DMS 273 (cell line): ENCODE data around the gene SETD5.

Experiments used
- DNase-seq: peaks from one replicate; lab custom pipeline; 2025; ENCODE audit not compliant: unreplicated experiment; lab: John Stamatoyannopoulos, UW

The SETD5 gene

GRCh38 chr3:9503283-9503682 is 105.9 kb downstream of the SETD5 start:
- DNase-seq, result peak; percentile 84

GRCh38 chr3:9507586-9508578 is 110.5 kb downstream of the SETD5 start:
- DNase-seq, result peak; percentile 25

DNA sequence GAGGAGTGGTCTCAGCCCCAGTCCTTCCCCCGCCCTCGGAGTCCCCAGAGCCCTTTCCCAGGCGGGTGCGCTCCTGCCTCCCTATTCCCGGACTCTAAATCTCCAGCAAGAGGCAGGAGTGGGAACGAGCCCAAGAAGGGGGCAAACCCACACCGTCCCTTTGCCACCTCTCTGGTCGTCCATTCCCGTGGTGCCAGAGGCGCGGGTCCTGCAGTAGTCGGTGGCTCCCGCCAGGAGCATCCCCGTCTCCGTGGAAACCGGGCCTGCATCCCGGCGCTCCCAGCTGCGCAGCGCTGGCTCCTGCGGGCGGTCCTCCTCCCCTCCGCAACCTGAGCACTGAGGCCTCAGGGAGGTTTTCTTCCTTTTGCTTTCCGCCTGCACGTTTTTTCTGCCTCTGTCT is 111.4 kb downstream of the SETD5 start:
- DNase-seq, result peak; percentile 63

GRCh38 chr3:9512456-9513045 is 115.1 kb downstream of the SETD5 start:
- no peak for DNase-seq

- no peak for DNase-seq
Observed at GRCh38 chr3:9514306-9514705, 116.9 kb downstream of the SETD5 start.

DNA sequence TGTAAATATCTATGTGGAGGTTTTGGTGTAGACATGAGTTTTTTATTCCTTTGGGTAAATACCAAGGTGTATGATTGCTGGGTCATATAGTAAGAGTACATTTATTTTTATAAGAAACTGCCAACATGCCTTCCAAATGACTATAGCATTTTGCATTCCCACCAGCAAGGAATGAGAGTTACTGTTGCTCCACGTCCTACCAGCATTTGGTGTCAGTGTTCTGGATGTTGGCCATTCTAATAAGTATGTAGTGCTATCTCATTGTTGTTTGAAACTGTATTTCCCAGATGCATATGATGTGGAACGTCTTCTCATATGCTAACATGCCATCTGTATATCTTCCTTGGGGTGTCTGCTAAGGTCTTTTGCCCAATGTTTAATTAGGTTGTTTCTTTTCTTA is 117.5 kb downstream of the SETD5 start:
- no peak for DNase-seq

DNA sequence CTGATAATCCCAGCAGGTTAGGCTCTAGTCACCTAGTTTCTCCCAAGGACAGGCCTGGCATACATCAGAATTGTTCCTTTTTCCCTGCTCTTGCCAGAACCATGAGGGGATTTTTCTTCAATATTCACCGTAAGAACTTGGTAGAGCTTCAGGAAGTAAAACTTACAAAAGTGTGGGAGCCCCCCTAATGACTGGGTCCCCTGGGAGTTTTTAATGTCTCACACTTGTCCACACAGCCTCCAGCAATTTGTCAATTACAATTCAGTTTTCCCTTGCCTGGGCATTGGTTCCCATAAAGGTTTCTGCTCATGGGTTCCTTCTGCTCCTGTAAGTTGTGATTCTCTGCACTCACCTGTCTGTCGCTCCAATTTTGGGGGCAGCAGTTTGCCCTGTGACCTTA is 127.7 kb downstream of the SETD5 start:
- no peak for DNase-seq
